SK-N-SH (cell line): ENCODE results near the gene HLA-E. TPM values are rescaled to one million over a fixed set of nuclear protein-coding genes. Genes with fewer than 3 reads are reported as not detected.

Source experiments
- CTCF ChIA-PET: fragments of 300-600, 350-600 bp; formaldehyde crosslinking; extraction: SDS; loops from one replicate; lab custom pipeline; 2021; lab: Yijun Ruan, JAX
- POLR2A ChIA-PET: fragments of 350-600 bp; sonication (Branson Sonifier 250); formaldehyde crosslinking; extraction: SDS; loops from one replicate; lab custom pipeline; 2020; ENCODE audit warnings: antibody characterized with exemption, inconsistent platforms; lab: Yijun Ruan, JAX
- DNase-seq: peaks from one replicate; pipeline ENCODE4 v3.0.0; 2012
- H2AFZ ChIP-seq: fragments of 200-600 bp; sonication (generic); 2 replicates; pipeline ENCODE4 v1.8.1; 2016; ENCODE audit warnings: antibody characterized with exemption, mild to moderate bottlenecking, low read depth
- H3F3A ChIP-seq: fragments of 200-600 bp; sonication (generic); replicated peaks from 2 replicates; pipeline ENCODE3; 2016; ENCODE audit warnings: antibody characterized with exemption, mild to moderate bottlenecking; ENCODE audit not compliant: insufficient read depth
- H3K27ac ChIP-seq, 2 experiments: fragments of 200-500 bp in 1 of 2; fragments of 200-600 bp in 1 of 2; sonication (Bioruptor generic) in 1 of 2; sonication (generic), shearing (Covaris generic) in 1 of 2; 2 replicates each; pipeline versions ENCODE4 v1.5.1 to v1.6.1; 2014 to 2016; ENCODE audit warnings: low read depth in 2 of 2, inconsistent platforms in 1 of 2, low read length in 1 of 2, mild to moderate bottlenecking in 1 of 2, mixed read lengths in 1 of 2
- H3K27me3 ChIP-seq: fragments of 200-600 bp; sonication (generic), shearing (Covaris generic); 2 replicates; pipeline ENCODE4 v1.6.1; 2016; ENCODE audit warnings: mixed run types; ENCODE audit not compliant: insufficient read depth
- H3K36me3 ChIP-seq, 2 experiments: fragments of 200-500 bp in 1 of 2; fragments of 200-600 bp in 1 of 2; sonication (Bioruptor generic) in 1 of 2; sonication (generic) in 1 of 2; replicated peaks in 1 of 2; 2 replicates each; pipeline versions ENCODE3 to v1.5.1; 2014 to 2016; ENCODE audit warnings: low read length in 1 of 2, mild to moderate bottlenecking in 1 of 2; ENCODE audit not compliant: insufficient read depth in 2 of 2, control insufficient read depth in 1 of 2
- H3K4me1 ChIP-seq, 2 experiments: fragments of 200-500 bp in 1 of 2; fragments of 200-600 bp in 1 of 2; sonication (Bioruptor generic) in 1 of 2; sonication (generic), shearing (Covaris generic) in 1 of 2; 2 replicates each; pipeline versions ENCODE4 v1.5.1 to v1.6.1; 2014 to 2016; ENCODE audit warnings: low read depth in 1 of 2, low read length in 1 of 2, mixed run types in 1 of 2; ENCODE audit not compliant: insufficient read depth in 2 of 2, control insufficient read depth in 1 of 2
- H3K4me2 ChIP-seq: fragments of 200-600 bp; sonication (generic), shearing (Covaris generic); 2 replicates; pipeline ENCODE4 v1.6.1; 2017; ENCODE audit warnings: mixed run types
- H3K4me3 ChIP-seq, 2 experiments: fragments of 200-500 bp in 1 of 2; fragments of 200-600 bp in 1 of 2; sonication (Bioruptor generic) in 1 of 2; sonication (generic), shearing (Covaris generic) in 1 of 2; 2 replicates each; pipeline versions ENCODE4 v1.5.1 to v1.8.1; 2014 to 2016; ENCODE audit warnings: low read depth in 2 of 2, inconsistent platforms in 1 of 2, low read length in 1 of 2, mild to moderate bottlenecking in 1 of 2, mixed read lengths in 1 of 2, moderate library complexity in 1 of 2
- H3K79me2 ChIP-seq: fragments of 200-600 bp; sonication (generic); 2 replicates; pipeline ENCODE4 v1.8.1; 2017; ENCODE audit warnings: mild to moderate bottlenecking; ENCODE audit not compliant: insufficient read depth
- H3K9ac ChIP-seq: fragments of 200-600 bp; sonication (generic); 2 replicates; pipeline ENCODE4 v1.6.1; 2017; ENCODE audit warnings: mixed run types
- H3K9me2 ChIP-seq: fragments of 200-600 bp; sonication (generic); 2 replicates; pipeline ENCODE4 v1.6.1; 2017; ENCODE audit warnings: mixed run types
- H3K9me3 ChIP-seq: fragments of 200-600 bp; sonication (generic); 2 replicates; pipeline ENCODE4 v1.6.1; 2017; ENCODE audit warnings: mixed run types, mild to moderate bottlenecking, moderate library complexity
- H4K20me1 ChIP-seq: fragments of 200-600 bp; sonication (generic); 2 replicates; pipeline ENCODE4 v1.6.1; 2017; ENCODE audit warnings: mild to moderate bottlenecking, mixed run types; ENCODE audit not compliant: insufficient read depth
- CHD2 ChIP-seq: fragments of 150-350 bp; IDR thresholded peaks from 2 replicates; pipeline ENCODE4 v1.6.1; 2018; ENCODE audit warnings: low read length; ENCODE audit not compliant: partially characterized antibody
- CTCF ChIP-seq: fragments of 200-600 bp; sonication (generic); IDR thresholded peaks from 2 replicates; pipeline ENCODE4 v1.6.1; 2017; ENCODE audit warnings: antibody characterized with exemption, mild to moderate bottlenecking, moderate library complexity
- ELF1 ChIP-seq: IDR thresholded peaks from 2 replicates; pipeline ENCODE4 v1.4.0; 2012
- EP300 ChIP-seq, 2 experiments: IDR thresholded peaks; 2 replicates each; pipeline versions ENCODE4 v1.4.0 to v1.6.1; 2012; ENCODE audit warnings: borderline replicate concordance in 1 of 2, low read depth in 1 of 2, low read length in 1 of 2
- EZH2phosphoT487 ChIP-seq: fragments of 200-600 bp; sonication (generic); IDR thresholded peaks from 2 replicates; pipeline ENCODE4 v1.6.1; 2017; ENCODE audit warnings: low read depth, mixed run types, mild to moderate bottlenecking, antibody characterized with exemption, moderate library complexity, borderline replicate concordance
- FOSL2 ChIP-seq: IDR thresholded peaks from 2 replicates; pipeline ENCODE4 v1.4.0; 2012; ENCODE audit warnings: low read depth, mild to moderate bottlenecking, moderate library complexity, borderline replicate concordance
- FOXJ3 ChIP-seq: sonication (generic); formaldehyde crosslinking; IDR thresholded peaks from 2 replicates; pipeline ENCODE4 v1.5.1; 2020; ENCODE audit warnings: mild to moderate bottlenecking, missing genetic modification reagents
- FOXM1 ChIP-seq: IDR thresholded peaks from 2 replicates; pipeline ENCODE4 v1.4.0; 2012; ENCODE audit warnings: low read depth, mild to moderate bottlenecking
- GABPA ChIP-seq: IDR thresholded peaks from 2 replicates; pipeline ENCODE4 v1.4.0; 2012; ENCODE audit warnings: low read depth, mild to moderate bottlenecking
- GATA2 ChIP-seq: sonication (generic); formaldehyde crosslinking; IDR thresholded peaks from 2 replicates; pipeline ENCODE4 v1.5.0; 2020; ENCODE audit warnings: mild to moderate bottlenecking, missing genetic modification reagents
- JUND ChIP-seq: IDR thresholded peaks from 2 replicates; pipeline ENCODE4 v1.4.0; 2012
- MEF2A ChIP-seq: IDR thresholded peaks from 2 replicates; pipeline ENCODE4 v1.4.0; 2012; ENCODE audit warnings: low read depth, borderline replicate concordance
- MXI1 ChIP-seq: IDR thresholded peaks from 2 replicates; pipeline ENCODE4 v1.6.1; 2012; ENCODE audit warnings: mild to moderate bottlenecking, low read depth, low read length, improper control_type of control experiment
- NRF1 ChIP-seq: IDR thresholded peaks from 2 replicates; pipeline ENCODE4 v1.6.1; 2012; ENCODE audit warnings: low read depth, mild to moderate bottlenecking, low read length
- POLR2AphosphoS5 ChIP-seq: IDR thresholded peaks from 2 replicates; pipeline ENCODE4 v1.6.1; 2012; ENCODE audit warnings: low read depth, low read length
- RAD21 ChIP-seq: IDR thresholded peaks from 2 replicates; pipeline ENCODE4 v1.6.1; 2012; ENCODE audit warnings: mild to moderate bottlenecking, low read length
- RCOR1 ChIP-seq: fragments of 150-350 bp; IDR thresholded peaks from 2 replicates; pipeline ENCODE4 v1.6.1; 2017; ENCODE audit warnings: antibody characterized with exemption, low read length
- RXRA ChIP-seq: IDR thresholded peaks from 2 replicates; pipeline ENCODE4 v1.4.0; 2012; ENCODE audit warnings: low read depth, mild to moderate bottlenecking, borderline replicate concordance
- SMC3 ChIP-seq: IDR thresholded peaks from 2 replicates; pipeline ENCODE4 v1.6.1; 2012; ENCODE audit warnings: low read depth, low read length, improper control_type of control experiment
- TAF1 ChIP-seq: IDR thresholded peaks from 2 replicates; pipeline ENCODE4 v1.6.1; 2012; ENCODE audit warnings: low read depth, mild to moderate bottlenecking, low read length, moderate library complexity, borderline replicate concordance
- TCF12 ChIP-seq: IDR thresholded peaks from 2 replicates; pipeline ENCODE4 v1.4.0; 2012
- TEAD4 ChIP-seq: IDR thresholded peaks from 2 replicates; pipeline ENCODE4 v1.4.0; 2012; ENCODE audit warnings: mild to moderate bottlenecking, borderline replicate concordance; ENCODE audit not compliant: insufficient read depth
- USF1 ChIP-seq: IDR thresholded peaks from 2 replicates; pipeline ENCODE4 v1.4.0; 2012; ENCODE audit warnings: low read depth, borderline replicate concordance
- USF2 ChIP-seq: fragments of 150-350 bp; IDR thresholded peaks from 2 replicates; pipeline ENCODE4 v1.6.1; 2017; ENCODE audit warnings: antibody characterized with exemption, low read length, low read depth, borderline replicate concordance
- ZBTB33 ChIP-seq: IDR thresholded peaks from 2 replicates; pipeline ENCODE4 v1.4.0; 2012; ENCODE audit warnings: low read depth, borderline replicate concordance
- WGBS: methylation state at CpG from one replicate; pipeline ENCODE4 v1.1.6; 2017; ENCODE audit warnings: low lambda C conversion rate; 5-methylcytosine and 5-hydroxymethylcytosine counted together
- polyA plus RNA-seq, 3 experiments: library from polyadenylated mRNA; depleted of rRNA; stranded (reverse); fragments of >200 nt; gene quantifications; 2 replicates each; pipeline ENCODE4 v1.2.3, GENCODE V29; 2012

The HLA-E gene
- polyA plus RNA-seq, 1 of the 3 experiments (the other 2 are of a cell fraction) = 90.9 TPM

- TF ChIP-seq GATA2 (no peak), ELF1 (no peak), USF2 (no peak), MXI1 (no peak), EP300 (IDR thresholded peaks at IDR 0.05; ENCODE audit: borderline replicate concordance in 1 of 2, low read depth in 1 of 2, low read length in 1 of 2) (no peak), FOSL2 (no peak), TCF12 (no peak)
These were observed 44.9 kb upstream of the HLA-E start (continued) for GRCh38 chr6:30444451-30444742.

- no peak overlapping the region for H3K27ac ChIP-seq
- H3K9me3 ChIP-seq = no peaks in the 10 kb centered on the region
- no peak overlapping the region for H3K4me2 ChIP-seq
- TF ChIP-seq FOXJ3 (CRISPR knock-in tag) (no peak), TAF1 (no peak), FOXM1 (no peak), CHD2 (no peak), USF1 (no peak), CTCF (no peak), POLR2AphosphoS5 (no peak), FOSL2 (no peak), MEF2A (no peak), SMC3 (no peak), GABPA (no peak), RXRA (no peak), TEAD4 (no peak), EZH2phosphoT487 (no peak), RCOR1 (no peak), JUND (no peak), NRF1 (no peak), RAD21 (no peak), ZBTB33 (no peak)
- H2AFZ ChIP-seq = no peak overlapping the region
- ChIA-PET CTCF (no interaction called here), POLR2A (no interaction called here)
- H3K4me1 ChIP-seq = no peaks in the 10 kb centered on the region
- H3F3A ChIP-seq = no peaks in the 10 kb centered on the region
- H3K9ac ChIP-seq = no peak overlapping the region
- WGBS = 3% methylated on average over 2 of the region's 2 CpGs
- no peaks in the 10 kb centered on the region for H4K20me1 ChIP-seq
- H3K4me3 ChIP-seq = no peak overlapping the region
- H3K79me2 ChIP-seq = no peaks in the 10 kb centered on the region
- H3K27me3 ChIP-seq = peaks cover 76% of the 10 kb centered on the region
- DNase-seq = no peak
- H3K36me3 ChIP-seq = no peaks in the 10 kb centered on the region
- H3K9me2 ChIP-seq = no peaks in the 10 kb centered on the region
These were observed 43.0 kb upstream of the HLA-E start for GRCh38 chr6:30446259-30446658.
